ENCODE data around the gene DNER. TPM values are rescaled to one million over a fixed set of nuclear protein-coding genes. Genes with fewer than 3 reads are reported as not detected.
A peak's percentile ranks its signal among the peaks of the same experiment; 100 is the strongest.

The DNER gene
- polyA plus RNA-seq, 1 donor (not counting 4 experiments of a cell fraction or from before 2014, with no cell fraction given), result 8.5 TPM

DNA sequence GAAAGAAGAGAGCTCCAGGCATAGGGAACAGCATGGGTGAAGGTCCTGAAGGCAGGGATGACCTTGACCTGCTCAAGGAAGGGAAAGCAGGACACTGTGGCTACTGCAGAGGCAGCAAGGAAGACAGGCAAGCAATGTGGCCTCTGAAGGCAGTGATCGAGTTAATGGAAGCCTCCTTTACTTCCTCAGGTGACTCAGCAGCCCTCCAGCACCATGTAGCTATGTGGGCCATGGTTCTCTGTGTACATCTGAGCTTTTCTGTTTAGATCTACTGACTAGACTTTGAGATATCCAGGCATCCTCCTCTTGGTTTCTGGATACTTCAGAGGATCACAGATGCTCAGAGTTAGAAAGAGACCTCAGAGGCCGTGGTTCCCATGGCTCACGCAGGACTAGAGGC lies 336.0 kb downstream of the DNER start:
- Histone ChIP-seq H3K4me2 (ENCODE audit: control insufficient read depth, extremely low read depth, insufficient read depth, low read depth, low read length) (no peak overlapping the region), H3K4me3 (ENCODE audit: control insufficient read depth in 2 of 3, extremely low read depth in 1 of 3, insufficient read depth in 2 of 3, low read depth in 1 of 3, low read length in 3 of 3) (no peak overlapping the region), H3K9me3 (ENCODE audit: control insufficient read depth, low read depth, low read length) (no peaks in the 10 kb centered on the region), H3K27me3 (ENCODE audit: control insufficient read depth, extremely low read depth, insufficient read depth, low read length) (no peaks in the 10 kb centered on the region), H3K79me2 (ENCODE audit: control insufficient read depth, insufficient read depth, low read length) (no peaks in the 10 kb centered on the region), H3K9ac (ENCODE audit: control insufficient read depth, extremely low read depth, insufficient read depth, low read length) (no peak overlapping the region), H2AFZ (ENCODE audit: control insufficient read depth, low read length) (peak overlapping the region; percentile 78), H3K27ac (ENCODE audit: control insufficient read depth, insufficient read depth, low read length) (no peak overlapping the region), H3K9me1 (ENCODE audit: control insufficient read depth, extremely low read depth, insufficient read depth, low read length) (no peaks in the 10 kb centered on the region), H3K4me1 (ENCODE audit: control insufficient read depth, extremely low read depth, insufficient read depth, low read length) (peaks cover 17% of the 10 kb centered on the region), H3K36me3 (ENCODE audit: control insufficient read depth in 2 of 2, extremely low read depth in 1 of 2, insufficient read depth in 2 of 2, low read length in 2 of 2) (no peaks in the 10 kb centered on the region), H4K20me1 (ENCODE audit: control insufficient read depth, extremely low read depth, insufficient read depth, low read length) (no peaks in the 10 kb centered on the region)
- DNase-seq (ENCODE audit: low read depth, low spot score) (no peak), FAIRE-seq (peak; percentile 73)
- TF ChIP-seq, protein P1, sequence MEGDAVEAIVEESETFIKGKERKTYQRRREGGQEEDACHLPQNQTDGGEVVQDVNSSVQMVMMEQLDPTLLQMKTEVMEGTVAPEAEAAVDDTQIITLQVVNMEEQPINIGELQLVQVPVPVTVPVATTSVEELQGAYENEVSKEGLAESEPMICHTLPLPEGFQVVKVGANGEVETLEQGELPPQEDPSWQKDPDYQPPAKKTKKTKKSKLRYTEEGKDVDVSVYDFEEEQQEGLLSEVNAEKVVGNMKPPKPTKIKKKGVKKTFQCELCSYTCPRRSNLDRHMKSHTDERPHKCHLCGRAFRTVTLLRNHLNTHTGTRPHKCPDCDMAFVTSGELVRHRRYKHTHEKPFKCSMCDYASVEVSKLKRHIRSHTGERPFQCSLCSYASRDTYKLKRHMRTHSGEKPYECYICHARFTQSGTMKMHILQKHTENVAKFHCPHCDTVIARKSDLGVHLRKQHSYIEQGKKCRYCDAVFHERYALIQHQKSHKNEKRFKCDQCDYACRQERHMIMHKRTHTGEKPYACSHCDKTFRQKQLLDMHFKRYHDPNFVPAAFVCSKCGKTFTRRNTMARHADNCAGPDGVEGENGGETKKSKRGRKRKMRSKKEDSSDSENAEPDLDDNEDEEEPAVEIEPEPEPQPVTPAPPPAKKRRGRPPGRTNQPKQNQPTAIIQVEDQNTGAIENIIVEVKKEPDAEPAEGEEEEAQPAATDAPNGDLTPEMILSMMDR (optimal IDR thresholded peaks at IDR 0.05 in 1 of 3, IDR thresholded peaks at IDR 0.05 in 1 of 3, conservative IDR thresholded peaks at IDR 0.05 in 1 of 3; ENCODE audit: extremely low read depth in 1 of 3, insufficient read depth in 2 of 3, low read length in 3 of 3), result no peak
- TF ChIP-seq EZH2 (IDR thresholded peaks at IDR 0.05; ENCODE audit: low read length), result no peak
- dilution Hi-C loops (cut with MboI; ENCODE audit: extremely low pct_ligation_motif_present, low sequenced_read_pairs), result no loop called here

DNA sequence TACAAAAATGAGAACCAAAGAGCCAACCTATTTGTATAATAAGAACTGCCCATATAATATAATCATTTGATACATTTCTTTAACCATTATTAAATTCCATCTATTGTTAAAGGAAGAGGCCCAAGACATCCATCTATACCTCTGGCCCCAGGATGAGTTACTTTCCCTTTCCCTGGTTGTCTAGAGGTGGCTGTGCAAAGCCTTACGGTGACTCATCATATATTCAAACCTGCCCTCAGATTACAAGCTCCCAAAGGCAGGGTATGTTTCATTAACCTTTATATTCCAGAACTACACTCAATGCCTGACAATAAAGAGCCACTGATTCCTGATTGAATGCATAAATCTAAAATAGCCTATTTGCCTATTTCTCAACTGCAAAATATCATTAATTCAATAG lies 337.5 kb downstream of the DNER start:
- Histone ChIP-seq H3K36me3 (ENCODE audit: control insufficient read depth in 2 of 2, extremely low read depth in 1 of 2, insufficient read depth in 2 of 2, low read length in 2 of 2) (no peaks in the 10 kb centered on the region), H4K20me1 (ENCODE audit: control insufficient read depth, extremely low read depth, insufficient read depth, low read length) (no peaks in the 10 kb centered on the region), H3K27me3 (ENCODE audit: control insufficient read depth, extremely low read depth, insufficient read depth, low read length) (no peaks in the 10 kb centered on the region), H3K4me3 (ENCODE audit: control insufficient read depth in 2 of 3, extremely low read depth in 1 of 3, insufficient read depth in 2 of 3, low read depth in 1 of 3, low read length in 3 of 3) (no peak overlapping the region), H3K4me1 (ENCODE audit: control insufficient read depth, extremely low read depth, insufficient read depth, low read length) (peaks cover 17% of the 10 kb centered on the region), H3K9me1 (ENCODE audit: control insufficient read depth, extremely low read depth, insufficient read depth, low read length) (no peaks in the 10 kb centered on the region), H2AFZ (ENCODE audit: control insufficient read depth, low read length) (no peak overlapping the region), H3K4me2 (ENCODE audit: control insufficient read depth, extremely low read depth, insufficient read depth, low read depth, low read length) (no peak overlapping the region), H3K9ac (ENCODE audit: control insufficient read depth, extremely low read depth, insufficient read depth, low read length) (no peak overlapping the region), H3K27ac (ENCODE audit: control insufficient read depth, insufficient read depth, low read length) (no peak overlapping the region), H3K79me2 (ENCODE audit: control insufficient read depth, insufficient read depth, low read length) (no peaks in the 10 kb centered on the region), H3K9me3 (ENCODE audit: control insufficient read depth, low read depth, low read length) (no peaks in the 10 kb centered on the region)
- FAIRE-seq (peak; percentile 77), DNase-seq (ENCODE audit: low read depth, low spot score) (no peak)
- no peak for TF ChIP-seq EZH2 (IDR thresholded peaks at IDR 0.05; ENCODE audit: low read length)
- TF ChIP-seq, protein P1 (optimal IDR thresholded peaks at IDR 0.05 in 1 of 3, IDR thresholded peaks at IDR 0.05 in 1 of 3, conservative IDR thresholded peaks at IDR 0.05 in 1 of 3; ENCODE audit: extremely low read depth in 1 of 3, insufficient read depth in 2 of 3, low read length in 3 of 3), result no peak
- dilution Hi-C loops (cut with MboI; ENCODE audit: extremely low pct_ligation_motif_present, low sequenced_read_pairs), result no loop called here

All from keratinocyte (primary cell).